ENCODE data around the gene NOL4.

Gene NOL4

GRCh38 chr18:34189656-34190435 is 34.9 kb downstream of the NOL4 start:
- no peak for DNase-seq (ENCODE audit: low read depth)

Measured in fibroblast of gingiva (primary cell).